Smooth muscle cell (in vitro differentiated cells): ENCODE data around the gene INTS13. TPM values are rescaled to one million over a fixed set of nuclear protein-coding genes. Genes with fewer than 3 reads are reported as not detected.

Experiments
- DNase-seq: peaks from one replicate; lab custom pipeline; 2025; ENCODE audit not compliant: unreplicated experiment; lab: John Stamatoyannopoulos, UW
- H2AFZ ChIP-seq: fragments of 200-600 bp; sonication (generic); 2 replicates; pipeline ENCODE4 v1.6.0; 2016; ENCODE audit warnings: antibody characterized with exemption, low read depth, mild to moderate bottlenecking
- H3F3A ChIP-seq: fragments of 200-600 bp; sonication (generic); 2 replicates; pipeline ENCODE4 v1.6.0; 2017; ENCODE audit warnings: antibody characterized with exemption, low read depth
- H3K27ac ChIP-seq: fragments of 200-600 bp; sonication (generic); 2 replicates; pipeline ENCODE4 v1.5.1; 2016; ENCODE audit warnings: low read depth, mild to moderate bottlenecking
- H3K27me3 ChIP-seq: fragments of 200-600 bp; sonication (generic); 2 replicates; pipeline ENCODE4 v1.6.1; 2016; ENCODE audit warnings: low read depth, mild to moderate bottlenecking
- H3K36me3 ChIP-seq: fragments of 200-600 bp; sonication (generic); 2 replicates; pipeline ENCODE4 v1.5.1; 2016; ENCODE audit warnings: low read depth
- H3K4me1 ChIP-seq: fragments of 200-600 bp; sonication (generic); 2 replicates; pipeline ENCODE4 v1.5.1; 2016; ENCODE audit warnings: low read depth
- H3K4me2 ChIP-seq: fragments of 200-600 bp; sonication (generic); 2 replicates; pipeline ENCODE4 v1.6.0; 2016; ENCODE audit warnings: mild to moderate bottlenecking
- H3K4me3 ChIP-seq: fragments of 200-600 bp; sonication (generic); 2 replicates; pipeline ENCODE4 v1.5.1; 2016; ENCODE audit warnings: mild to moderate bottlenecking
- H3K79me2 ChIP-seq: fragments of 200-600 bp; sonication (generic); 2 replicates; pipeline ENCODE4 v1.6.0; 2016; ENCODE audit warnings: low read depth, mild to moderate bottlenecking
- H3K9ac ChIP-seq: fragments of 200-600 bp; sonication (generic); 2 replicates; pipeline ENCODE4 v1.6.0; 2016; ENCODE audit warnings: low read depth
- H3K9me3 ChIP-seq: fragments of 200-600 bp; sonication (generic); replicated peaks from 2 replicates; pipeline ENCODE4 v1.5.1; 2016; ENCODE audit warnings: low read depth
- H4K20me1 ChIP-seq: fragments of 200-600 bp; sonication (generic); 2 replicates; pipeline ENCODE4 v1.6.0; 2016; ENCODE audit warnings: low read depth
- CTCF ChIP-seq: fragments of 200-600 bp; sonication (generic); IDR thresholded peaks from 2 replicates; pipeline ENCODE4 v1.5.1; 2017; ENCODE audit warnings: borderline replicate concordance, mild to moderate bottlenecking, antibody characterized with exemption; ENCODE audit not compliant: insufficient read depth, poor library complexity, severe bottlenecking
- WGBS: methylation state at CpG from one replicate; pipeline ENCODE4 v1.1.7; 2016; ENCODE audit warnings: low lambda C conversion rate; 5-methylcytosine and 5-hydroxymethylcytosine counted together
- polyA plus RNA-seq: library from polyadenylated mRNA; unstranded; fragments of >200 nt; fragmentation: Nextera tagmentation; extraction: Ambion mirVana; gene quantifications from 2 replicates; pipeline ENCODE4 v1.2.1, GENCODE V29; 2016
- total RNA-seq: library from RNA; depleted of rRNA; stranded (reverse); fragments of >200 nt; gene quantifications from 2 replicates; pipeline ENCODE4 v1.2.3, GENCODE V29; 2014

INTS13 gene
- total and polyA plus RNA-seq, 2 experiments from 2014 or later = 22.0 to 47.5 TPM

DNA sequence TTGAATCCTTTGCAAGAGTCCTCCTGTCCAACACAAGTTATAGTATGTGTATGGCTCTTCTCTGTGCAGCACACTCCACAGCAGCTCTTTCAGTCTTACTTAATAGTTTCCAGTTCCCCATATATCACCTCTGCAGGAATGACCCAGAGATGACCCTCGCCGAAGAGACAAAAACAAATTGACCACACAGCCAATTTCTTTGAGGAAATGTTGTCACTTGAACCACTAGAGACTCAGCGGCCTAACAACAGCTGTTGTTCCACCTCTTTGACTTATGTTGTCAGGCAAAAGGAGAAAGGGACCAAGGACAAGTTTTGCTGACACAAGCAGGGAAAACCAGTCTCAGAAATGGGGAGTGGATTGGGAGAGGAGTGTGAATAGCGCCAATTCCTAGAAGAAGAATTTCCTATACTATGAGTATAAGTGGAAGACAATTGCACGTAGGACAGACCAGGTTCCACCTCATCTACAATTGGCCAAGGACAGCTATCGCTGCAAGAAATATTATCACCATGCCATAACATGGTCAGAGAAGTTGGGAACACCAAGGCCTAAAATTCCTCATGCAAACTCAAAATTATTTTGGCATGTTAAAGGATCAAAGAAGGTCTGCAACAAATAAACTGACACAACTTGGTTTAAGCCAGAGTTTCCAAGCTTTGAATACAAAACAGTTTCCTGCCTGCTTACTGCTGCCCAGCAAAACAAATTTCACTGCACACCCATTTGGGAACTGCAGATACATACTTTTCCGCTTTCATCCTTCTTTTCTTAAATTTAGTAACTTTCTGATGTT, 63.1 kb downstream of the INTS13 start:
- H3F3A ChIP-seq = no peaks in the 10 kb centered on the region
- no peak overlapping the region for H3K9ac ChIP-seq
- no peak overlapping the region for H2AFZ ChIP-seq
- no peaks in the 10 kb centered on the region for H3K36me3 ChIP-seq
- no peaks in the 10 kb centered on the region for H3K4me1 ChIP-seq
- TF ChIP-seq CTCF = no peak
- no peaks in the 10 kb centered on the region for H3K9me3 ChIP-seq
- H3K27ac ChIP-seq = no peak overlapping the region
- H3K4me2 ChIP-seq = no peak overlapping the region
- no peak for DNase-seq
- no peaks in the 10 kb centered on the region for H3K79me2 ChIP-seq
- no peak overlapping the region for H3K4me3 ChIP-seq
- WGBS = 93% methylated on average over 7 of the region's 7 CpGs
- H4K20me1 ChIP-seq = no peaks in the 10 kb centered on the region
- no peaks in the 10 kb centered on the region for H3K27me3 ChIP-seq

DNA sequence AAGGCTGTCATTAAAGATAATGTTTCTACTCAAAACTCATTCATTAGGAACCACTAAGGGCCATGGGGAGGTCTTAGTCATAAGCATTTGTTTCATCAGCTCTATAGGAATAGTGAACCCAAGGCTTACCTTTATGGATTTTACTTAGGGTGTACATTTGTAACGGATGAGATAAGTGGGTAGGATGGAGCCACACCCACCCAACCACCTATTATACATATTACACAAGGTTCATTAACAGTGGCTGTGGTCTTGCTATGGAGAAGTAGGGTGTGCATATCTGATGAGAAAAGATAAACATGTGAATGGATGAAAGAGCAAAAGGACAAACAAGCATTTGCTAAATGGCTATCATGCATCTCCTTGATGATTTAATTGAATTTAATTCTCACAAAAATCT, 65.2 kb downstream of the INTS13 start:
- Histone ChIP-seq H2AFZ (no peak overlapping the region), H3K4me3 (no peak overlapping the region), H3K4me1 (no peaks in the 10 kb centered on the region), H3K79me2 (no peaks in the 10 kb centered on the region), H3K36me3 (no peaks in the 10 kb centered on the region), H3K4me2 (no peak overlapping the region), H4K20me1 (no peaks in the 10 kb centered on the region), H3K27me3 (no peaks in the 10 kb centered on the region), H3K9me3 (no peaks in the 10 kb centered on the region), H3K9ac (no peak overlapping the region), H3K27ac (no peak overlapping the region), H3F3A (no peaks in the 10 kb centered on the region)
- TF ChIP-seq CTCF = no peak
- no peak for DNase-seq
- WGBS = 93% methylated on average over 1 of the region's 1 CpG

DNA sequence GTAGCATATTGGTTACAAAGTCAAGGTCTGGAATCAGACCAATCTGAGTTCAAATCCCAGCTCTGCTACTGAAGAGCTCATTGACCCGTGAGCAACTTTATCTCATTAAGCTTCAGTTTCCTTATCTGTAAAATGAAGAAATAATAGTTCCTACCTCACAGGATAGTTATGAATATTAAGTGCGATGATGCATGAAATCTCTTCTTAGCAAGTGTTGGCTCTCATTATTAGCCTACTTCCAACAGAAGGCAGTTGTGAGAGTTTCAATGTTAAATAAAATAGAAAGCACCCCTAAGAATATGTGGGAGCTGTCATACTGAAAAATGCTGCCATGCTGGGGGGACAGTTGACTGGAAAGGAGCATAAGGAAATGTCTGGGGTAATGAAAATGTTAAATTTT, 65.8 kb downstream of the INTS13 start:
- Histone ChIP-seq H3K27me3 (no peaks in the 10 kb centered on the region), H4K20me1 (no peaks in the 10 kb centered on the region), H3K9me3 (no peaks in the 10 kb centered on the region), H3F3A (no peaks in the 10 kb centered on the region), H3K79me2 (no peaks in the 10 kb centered on the region), H3K4me3 (no peak overlapping the region), H3K36me3 (no peaks in the 10 kb centered on the region), H3K4me1 (no peaks in the 10 kb centered on the region), H2AFZ (no peak overlapping the region), H3K9ac (no peak overlapping the region), H3K4me2 (no peak overlapping the region), H3K27ac (no peak overlapping the region)
- DNase-seq = no peak
- 84% methylated on average over 2 of the region's 2 CpGs for WGBS
- TF ChIP-seq CTCF = no peak
